ENCODE results near the gene INSYN2B.
"Not testable (repeated sequence)": the region's sequence is repeated elsewhere in the genome, so short reads cannot be mapped to it uniquely, and the experiment has no call there.

The INSYN2B gene

DNA sequence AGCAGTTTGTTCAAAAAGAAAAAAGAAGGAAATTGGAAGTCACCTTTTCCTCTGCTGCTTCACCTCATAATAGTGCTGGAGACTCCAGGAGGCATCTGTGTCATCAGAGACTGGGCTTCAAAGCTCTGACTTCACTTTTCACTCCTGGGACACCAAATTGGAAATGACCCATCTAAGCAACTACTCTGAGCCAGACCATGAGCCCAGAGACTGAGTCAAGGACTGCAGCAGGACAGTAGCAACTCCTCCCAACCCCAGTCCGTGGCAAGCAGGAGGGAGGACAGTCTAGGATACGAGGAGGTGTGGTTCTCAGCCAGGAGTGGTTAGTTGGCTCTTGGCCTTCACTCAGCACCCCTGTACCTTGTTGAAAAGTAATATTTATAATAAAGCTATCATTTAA lies 131.5 kb downstream of the INSYN2B start:
- DNase-seq (ENCODE audit: low spot score): no peak

DNA sequence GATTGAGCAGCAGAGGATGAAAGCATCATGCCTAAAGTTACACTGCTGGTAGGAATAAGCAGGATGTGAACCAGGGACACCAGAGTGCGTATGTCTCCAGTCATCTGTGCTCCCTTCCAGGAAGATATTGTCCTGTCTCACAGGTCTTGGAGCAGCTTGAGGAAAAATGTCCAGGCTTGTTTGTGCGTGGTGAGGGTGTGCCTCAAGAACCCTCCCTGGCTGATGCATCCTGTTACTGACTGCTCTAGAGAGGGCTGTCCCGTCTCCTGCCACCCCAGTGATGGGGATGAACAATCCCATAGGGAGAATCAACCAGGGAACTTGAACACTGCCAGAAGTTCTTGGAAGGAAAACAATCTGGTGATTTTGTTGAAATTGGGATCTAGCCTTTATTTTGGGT lies 132.0 kb downstream of the INSYN2B start:
- DNase-seq (ENCODE audit: low spot score): no peak

DNA sequence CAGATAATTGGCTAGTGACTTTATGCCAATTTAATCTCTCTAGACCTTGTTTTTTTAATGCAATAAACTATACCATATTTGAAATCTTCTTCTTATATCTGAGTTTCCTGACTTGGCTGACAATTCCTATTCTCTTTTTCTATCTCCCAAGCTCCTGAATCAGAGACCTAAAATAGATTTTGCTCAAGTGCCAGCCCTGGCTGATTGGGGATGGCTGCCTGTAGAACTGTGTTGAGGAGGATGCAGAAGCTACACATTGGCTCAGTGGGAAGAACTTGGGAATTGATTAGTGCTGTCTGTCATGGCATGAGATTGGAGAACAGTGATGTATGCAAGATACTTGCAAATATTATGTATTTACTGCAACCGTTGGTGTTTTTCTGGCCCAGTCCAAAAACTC lies 132.8 kb downstream of the INSYN2B start:
- DNase-seq (ENCODE audit: low spot score): no peak

DNA sequence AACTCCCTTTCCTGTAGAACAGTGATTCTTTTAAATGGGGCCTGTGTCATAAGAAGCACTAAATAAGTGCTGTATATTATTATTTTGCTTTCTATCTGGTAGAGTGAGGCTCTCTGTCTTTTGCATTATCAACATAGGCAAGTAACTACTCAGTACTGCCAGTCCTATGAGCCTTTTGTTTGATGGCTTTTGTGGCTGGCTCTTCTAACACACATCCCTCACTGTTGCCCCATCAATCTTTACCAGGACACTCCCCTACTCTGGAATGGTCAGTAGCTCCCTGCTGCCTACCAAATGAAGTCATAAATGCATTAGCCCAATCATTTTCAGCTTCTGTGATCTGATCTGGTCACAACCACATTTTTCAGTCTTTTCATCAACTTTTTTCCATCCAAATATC lies 137.6 kb downstream of the INSYN2B start:
- DNase-seq (ENCODE audit: low spot score): no peak

DNA sequence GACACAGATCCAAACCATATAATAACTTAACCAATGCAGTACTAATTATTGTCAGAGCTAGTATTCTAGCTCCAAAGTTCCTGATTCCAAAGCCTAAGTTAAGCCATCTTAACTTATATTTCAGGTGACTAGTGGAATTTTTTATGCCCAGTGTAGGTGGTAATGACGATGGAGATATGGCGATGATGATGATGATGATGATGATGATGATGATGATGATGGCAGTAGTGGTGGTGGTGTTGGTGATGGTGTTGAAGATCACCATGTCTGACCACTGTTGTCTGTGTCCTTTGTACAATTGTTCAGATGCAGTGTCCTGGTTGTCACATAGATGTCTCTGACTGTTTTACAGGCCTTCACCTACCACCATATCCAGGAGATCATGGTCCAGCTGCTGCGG lies 139.9 kb downstream of the INSYN2B start:
- DNase-seq (ENCODE audit: low spot score): no peak

DNA sequence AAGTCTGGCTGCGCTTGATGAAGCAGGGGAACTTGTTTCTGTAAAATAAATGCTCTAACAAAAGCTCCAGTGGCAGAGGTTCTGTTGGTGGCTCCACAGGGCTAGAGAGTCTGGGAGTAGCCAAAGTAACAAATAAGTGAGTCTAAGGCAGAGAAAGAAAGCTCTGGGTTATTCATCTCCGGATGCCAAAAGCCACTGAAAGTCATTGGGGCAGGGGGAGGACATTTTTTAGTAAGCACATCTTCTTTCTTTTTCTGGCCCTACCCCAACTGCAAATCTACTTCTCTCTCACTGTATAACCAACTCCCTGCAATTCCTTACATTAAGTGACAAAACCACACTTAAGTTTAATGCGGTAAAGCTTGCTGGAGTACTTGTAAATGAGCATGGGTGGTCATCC lies 141.6 kb downstream of the INSYN2B start:
- no peak for DNase-seq (ENCODE audit: low spot score)

DNA sequence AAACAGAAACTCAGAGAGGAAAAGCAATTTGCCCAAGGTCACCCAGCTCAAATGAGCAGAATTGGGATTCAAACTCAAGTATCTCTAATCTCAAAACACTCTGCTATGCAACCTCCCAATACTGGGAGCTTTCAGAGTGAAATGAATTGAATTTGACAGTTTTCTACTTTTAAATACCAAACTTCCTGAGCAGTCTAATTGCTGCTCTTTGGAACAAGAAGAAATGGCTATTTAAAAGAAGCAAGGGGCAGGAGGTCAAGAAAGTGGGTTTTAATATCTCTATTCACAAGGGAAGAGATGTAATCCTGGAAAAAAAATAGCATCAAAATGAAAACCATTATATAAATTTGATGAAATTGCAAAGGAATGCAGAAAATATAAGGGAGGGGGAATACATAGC lies 142.6 kb downstream of the INSYN2B start:
- DNase-seq (ENCODE audit: low spot score): no peak

DNA sequence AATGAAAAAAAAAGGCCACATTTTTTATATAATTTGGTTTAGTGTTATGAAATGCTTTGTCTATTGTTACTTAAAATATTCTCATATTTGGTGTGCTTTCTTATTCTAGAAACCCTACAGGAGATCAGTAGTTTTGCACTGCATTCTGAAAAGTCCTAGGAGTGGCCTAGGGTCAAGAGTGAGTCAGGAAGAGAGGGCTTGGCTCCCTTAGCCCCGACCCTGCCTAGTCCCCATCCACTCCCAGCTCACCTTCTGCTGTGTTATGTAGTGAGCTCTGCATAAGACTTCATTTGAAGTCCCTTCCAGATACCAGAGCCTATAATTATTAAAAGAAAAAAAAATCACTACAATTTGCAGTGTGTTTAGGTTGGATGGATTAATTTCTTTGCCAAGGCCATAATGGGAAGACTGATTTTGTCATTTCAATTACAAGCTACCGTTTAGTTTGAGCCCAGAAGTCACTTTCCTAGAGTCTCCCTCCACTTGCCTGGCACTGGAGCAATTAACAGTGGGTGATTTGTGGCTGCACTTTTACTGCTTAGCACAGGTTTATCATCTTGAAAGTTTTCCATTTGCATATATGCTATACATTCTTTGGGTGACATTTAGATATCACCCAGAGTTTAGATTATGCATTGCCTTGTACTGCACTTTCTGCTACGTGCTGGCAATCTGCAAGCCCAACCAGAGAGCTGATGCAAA lies 143.3 kb downstream of the INSYN2B start:
- DNase-seq (ENCODE audit: low spot score): no peak

DNA sequence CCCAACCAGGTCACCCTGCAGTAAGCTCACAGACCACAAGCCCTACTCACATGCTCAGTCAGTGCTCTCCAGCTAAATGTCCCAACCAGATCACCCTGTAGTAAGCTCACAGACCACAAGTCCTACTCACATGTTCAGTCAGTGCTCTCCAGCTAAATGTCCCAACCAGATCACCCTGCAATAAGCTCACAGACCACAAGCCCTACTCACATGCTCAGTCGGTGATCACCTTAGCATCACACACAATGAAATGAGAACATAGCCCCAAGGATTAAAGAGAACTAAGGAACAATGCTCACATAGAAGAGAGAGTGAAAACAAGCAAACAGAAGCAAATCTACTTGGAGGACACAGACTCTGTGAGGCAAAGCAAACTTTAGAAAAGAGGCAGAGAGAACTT lies 145.8 kb downstream of the INSYN2B start:
- DNase-seq (ENCODE audit: low spot score): not testable (repeated sequence)

DNA sequence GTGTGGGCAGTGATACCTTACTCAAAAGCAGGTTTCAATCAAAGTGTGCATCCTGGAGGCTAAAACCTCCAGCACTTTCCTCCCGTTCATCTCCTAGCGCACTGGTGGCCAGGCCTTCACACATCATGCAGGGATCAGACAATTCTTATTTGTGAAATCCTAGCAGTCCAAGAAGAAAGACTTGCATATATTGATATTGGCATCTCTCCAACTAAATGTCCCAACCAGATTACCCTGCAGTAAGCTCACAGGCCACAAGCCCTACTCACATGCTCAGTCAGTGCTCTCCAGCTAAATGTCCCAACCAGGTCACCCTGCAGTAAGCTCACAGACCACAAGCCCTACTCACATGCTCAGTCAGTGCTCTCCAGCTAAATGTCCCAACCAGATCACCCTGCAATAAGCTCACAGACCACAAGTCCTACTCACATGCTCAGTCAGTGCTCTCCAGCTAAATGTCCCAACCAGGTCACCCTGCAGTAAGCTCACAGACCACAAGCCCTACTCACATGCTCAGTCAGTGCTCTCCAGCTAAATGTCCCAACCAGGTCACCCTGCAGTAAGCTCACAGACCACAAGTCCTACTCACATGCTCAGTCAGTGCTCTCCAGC lies 146.5 kb downstream of the INSYN2B start:
- DNase-seq (ENCODE audit: low spot score): not testable (repeated sequence)

DNA sequence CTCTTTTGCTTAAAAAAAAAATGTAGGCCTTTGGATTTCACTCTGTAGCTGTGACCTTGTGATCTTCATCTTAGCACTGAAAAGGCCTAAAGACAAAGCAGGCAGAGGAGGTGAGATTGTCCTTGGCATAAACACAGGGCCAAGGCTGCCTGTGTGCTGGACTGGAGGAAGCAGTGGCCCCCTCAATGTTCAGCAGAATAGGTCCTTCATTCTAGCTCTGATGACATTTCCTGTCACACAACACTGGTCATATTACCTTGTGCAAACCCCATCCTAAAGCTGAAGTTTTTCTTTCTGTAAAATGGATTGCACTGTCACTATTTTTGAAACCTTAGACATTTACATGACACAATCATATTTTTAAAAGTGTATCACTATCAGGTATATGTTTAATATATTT lies 147.4 kb downstream of the INSYN2B start:
- no peak for DNase-seq (ENCODE audit: low spot score)

DNA sequence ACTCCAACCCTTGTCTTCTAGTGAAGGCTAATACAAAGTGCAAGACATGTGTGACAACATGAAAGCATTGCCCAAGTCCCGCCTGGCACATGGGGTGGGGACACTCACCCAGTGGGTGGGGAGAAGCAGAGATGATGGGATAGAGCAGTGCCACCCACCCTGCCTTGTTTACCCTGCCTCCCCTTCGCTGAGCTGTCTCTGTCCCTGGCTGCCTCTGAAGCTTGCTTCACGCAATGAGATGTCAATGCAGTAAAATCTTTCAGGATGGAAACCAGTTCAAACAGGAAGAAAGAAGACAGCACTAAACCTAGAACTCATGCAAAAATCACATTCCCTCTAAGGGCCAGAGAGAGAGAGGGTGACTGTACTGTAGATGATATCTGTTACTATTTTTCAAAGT lies 148.0 kb downstream of the INSYN2B start:
- DNase-seq (ENCODE audit: low spot score): no peak

DNA sequence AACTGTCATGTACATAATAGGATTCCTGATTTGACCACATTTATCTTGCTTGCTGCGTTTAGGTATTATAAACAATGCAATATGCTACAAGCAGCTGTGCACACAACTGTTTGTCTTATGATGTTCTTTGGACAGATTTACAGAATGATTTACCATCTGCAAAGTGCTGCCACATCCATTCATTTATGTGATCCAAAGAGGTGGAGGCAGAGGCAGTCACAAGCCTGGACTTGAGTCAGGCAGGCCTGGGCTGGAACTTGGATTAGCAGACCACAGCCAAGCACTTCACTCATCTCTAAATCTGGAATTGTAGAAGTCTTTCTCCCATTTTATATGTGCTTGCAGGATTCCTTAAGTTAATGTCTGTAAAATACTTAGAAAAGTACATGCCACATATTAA lies 149.0 kb downstream of the INSYN2B start:
- DNase-seq (ENCODE audit: low spot score): no peak

DNA sequence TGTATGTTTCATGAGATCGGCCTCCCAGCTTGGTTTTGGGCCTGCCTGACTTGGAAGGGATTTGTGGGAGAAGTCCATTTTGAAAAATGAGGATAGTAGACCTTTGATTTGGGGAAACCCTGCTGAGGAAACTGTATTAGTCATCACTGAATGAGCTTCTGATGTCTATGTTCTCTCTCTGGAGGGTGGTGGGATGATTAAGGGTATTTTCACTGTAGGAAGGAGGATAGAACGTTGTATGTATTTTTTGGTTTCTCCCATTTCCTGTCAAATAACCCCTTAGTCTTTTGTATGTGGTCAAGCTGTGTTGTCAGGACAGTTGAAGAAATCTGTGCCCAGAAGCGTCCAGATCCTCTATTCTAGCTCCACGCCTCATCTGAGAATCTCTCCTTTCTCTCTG lies 151.9 kb downstream of the INSYN2B start:
- no peak for DNase-seq (ENCODE audit: low spot score)

DNA sequence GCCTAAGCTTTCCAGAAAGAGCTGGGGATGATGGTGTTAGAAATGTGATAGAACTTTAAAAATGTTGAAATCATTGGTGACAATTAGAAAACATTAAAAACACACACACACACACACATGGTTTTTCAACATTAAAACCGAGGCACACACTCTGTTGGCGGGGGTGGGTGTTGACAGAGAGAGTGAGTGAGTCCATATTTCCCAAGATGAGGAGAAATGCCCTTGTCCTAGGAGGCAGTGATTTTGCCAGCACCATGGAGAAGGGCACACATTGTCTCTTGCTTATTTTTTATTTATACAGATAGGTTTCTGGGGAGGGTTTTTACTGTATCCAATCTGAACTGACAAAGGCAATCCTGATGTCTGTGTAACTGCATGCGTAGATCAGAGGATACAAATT lies 152.5 kb downstream of the INSYN2B start:
- DNase-seq (ENCODE audit: low spot score): no peak

DNA sequence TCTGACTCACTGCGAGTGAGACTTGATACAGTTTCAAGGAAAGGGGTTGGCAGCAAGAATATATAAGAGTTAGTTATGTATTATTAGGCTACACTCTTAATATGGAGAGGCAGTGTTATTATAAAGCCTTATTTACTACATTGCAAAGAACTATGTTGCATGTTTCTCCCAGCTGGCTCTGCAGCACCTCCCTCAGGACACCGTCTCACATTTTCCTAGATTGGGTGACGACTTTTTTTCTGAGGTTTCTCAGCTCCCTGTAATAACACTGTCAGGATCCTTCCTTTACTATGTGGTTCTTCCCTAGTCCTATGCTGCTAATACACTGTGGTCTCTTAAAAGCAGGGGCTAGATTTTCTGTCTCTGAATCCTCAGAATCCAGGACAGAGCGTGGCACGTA lies 153.7 kb downstream of the INSYN2B start:
- peak; percentile 21 for DNase-seq (ENCODE audit: low spot score)

DNA sequence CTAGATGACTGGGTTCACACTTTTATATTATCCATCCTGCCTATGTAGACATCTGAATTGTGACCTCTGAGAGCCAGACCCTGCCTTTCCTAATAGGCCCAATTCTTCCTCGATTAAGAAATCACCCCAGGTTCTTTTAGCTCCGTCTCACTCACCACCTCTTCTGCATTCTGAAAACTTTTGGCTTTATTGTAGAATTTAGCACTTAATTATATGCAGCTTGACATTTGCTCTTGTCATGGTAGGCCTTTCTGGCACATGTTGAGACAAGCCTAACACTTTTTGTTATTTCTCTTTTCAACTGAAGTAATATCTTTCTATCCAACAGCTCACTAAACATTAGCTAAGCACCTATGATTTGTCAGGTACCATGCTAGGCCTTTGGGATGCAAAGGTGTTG lies 163.3 kb downstream of the INSYN2B start:
- no peak for DNase-seq (ENCODE audit: low spot score)

DNA sequence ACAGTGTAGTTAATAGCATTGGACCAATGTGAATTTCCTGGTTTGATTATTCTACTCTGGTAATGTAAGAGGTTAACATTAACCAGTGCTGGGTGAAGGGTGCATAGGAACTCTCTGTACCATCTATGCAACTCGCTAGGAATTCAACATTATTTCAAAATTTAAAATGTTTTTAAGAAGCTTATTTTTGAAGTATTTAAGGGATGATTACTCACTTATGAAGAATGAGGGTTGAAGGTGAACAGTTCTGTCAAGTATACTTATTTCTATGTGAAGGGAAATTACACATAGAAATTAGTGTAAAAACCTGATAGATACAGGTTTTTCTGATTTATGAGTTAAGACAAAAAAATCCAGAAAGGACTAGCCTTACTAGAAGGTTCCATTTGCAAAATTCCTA lies 165.8 kb downstream of the INSYN2B start:
- no peak for DNase-seq (ENCODE audit: low spot score)

Measured in GM03348 (cell line).